Urinary bladder (tissue), 4 donors: ENCODE data around the gene PODXL. TPM values are rescaled to one million over a fixed set of nuclear protein-coding genes. Genes with fewer than 3 reads are reported as not detected.

Experiments used
- DNase-seq: peaks from one replicate; pipeline ENCODE4 v3.0.0-alpha.2; 2015; ENCODE audit errors: extremely low spot score
- H3K27ac ChIP-seq: one replicate; pipeline ENCODE4 v1.5.1; 2013; ENCODE audit warnings: low read depth, mild to moderate bottlenecking, moderate library complexity
- H3K36me3 ChIP-seq: one replicate; pipeline ENCODE4 v1.6.1; 2013; ENCODE audit warnings: mild to moderate bottlenecking, moderate library complexity; ENCODE audit not compliant: insufficient read depth
- H3K4me1 ChIP-seq: one replicate; pipeline ENCODE4 v1.6.1; 2013; ENCODE audit warnings: mild to moderate bottlenecking, moderate library complexity; ENCODE audit not compliant: insufficient read depth
- H3K4me3 ChIP-seq: one replicate; pipeline ENCODE4 v1.5.1; 2013; ENCODE audit warnings: low read depth, low read length
- WGBS: extraction: QIAGEN DNeasy Blood & Tissue Kit; methylation state at CpG from one replicate; pipeline ENCODE4 v1.1.7; 2013; 5-methylcytosine and 5-hydroxymethylcytosine counted together
- polyA plus RNA-seq: library from polyadenylated mRNA; stranded (reverse); fragments of 200-250 nt; gene quantifications from one replicate; pipeline ENCODE4 v1.2.3, GENCODE V29; 2013
- total RNA-seq: library from RNA; depleted of rRNA; stranded (reverse); fragments of >200 nt; gene quantifications from one replicate; pipeline ENCODE4 v1.2.3, GENCODE V29; 2014
- donor health status: healthy with polysubstance abuse.
- donor health status: healthy.

PODXL gene
- total RNA-seq = 18.7 TPM
- 30.8 TPM for polyA plus RNA-seq

DNA sequence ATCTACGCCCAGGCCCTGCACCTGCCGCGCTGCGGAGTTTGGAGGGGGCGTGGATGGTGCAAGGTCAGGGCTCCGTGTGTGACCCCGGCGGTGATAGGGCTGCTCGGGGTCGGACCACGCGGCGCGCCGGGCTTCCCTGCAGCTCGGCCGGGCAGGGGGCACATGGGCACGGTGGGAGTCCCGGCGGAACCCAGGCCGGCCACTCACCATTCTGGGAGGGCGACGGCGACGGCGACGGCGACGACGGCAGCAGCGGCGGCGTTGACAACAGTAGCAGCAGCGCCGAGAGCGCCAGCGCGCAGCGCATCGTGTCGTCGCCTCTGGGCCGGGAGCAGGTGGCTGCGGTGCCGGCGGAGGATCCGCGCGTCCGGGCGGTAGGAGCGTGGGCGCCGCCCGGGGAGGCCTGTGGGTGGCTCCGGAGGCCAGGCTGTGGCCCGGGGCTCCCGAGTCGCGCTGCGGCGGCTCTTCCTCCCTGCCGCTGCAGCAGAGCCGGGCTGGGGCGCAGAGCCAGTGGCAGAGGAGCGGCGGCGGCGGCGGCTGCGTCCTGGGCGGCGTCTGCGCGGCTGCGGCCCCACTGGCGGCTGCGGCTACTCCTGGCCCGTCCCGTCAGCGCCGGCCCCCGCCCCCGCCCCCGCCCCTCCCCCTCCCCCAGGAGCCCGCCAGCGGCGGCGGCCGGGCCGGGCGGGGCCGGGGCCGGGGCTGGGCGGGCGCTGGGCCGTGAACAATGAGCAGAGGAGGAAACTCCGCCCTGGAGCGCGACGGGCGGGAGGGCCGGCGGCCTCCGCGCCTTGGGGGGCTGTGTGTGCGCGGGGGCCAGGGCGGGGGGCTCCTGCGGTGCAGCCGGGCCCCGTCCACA lies at the start of gene PODXL:
Gene PODXL, minus strand, starts transcription at position 576 of the 856 bp plus-strand sequence. Its CDS starts 269 bp downstream, at position 307.
- H3K27ac ChIP-seq = no peak within 1 kb of the TSS
- no peaks in the 10 kb centered on the region for H3K4me1 ChIP-seq
- H3K36me3 ChIP-seq = no peaks in the 10 kb centered on the region
- under 1% methylated on average over 109 of the region's 112 CpGs for WGBS
- H3K4me3 ChIP-seq = peak within 1 kb of the TSS; percentile 61
- no peak for DNase-seq

DNA sequence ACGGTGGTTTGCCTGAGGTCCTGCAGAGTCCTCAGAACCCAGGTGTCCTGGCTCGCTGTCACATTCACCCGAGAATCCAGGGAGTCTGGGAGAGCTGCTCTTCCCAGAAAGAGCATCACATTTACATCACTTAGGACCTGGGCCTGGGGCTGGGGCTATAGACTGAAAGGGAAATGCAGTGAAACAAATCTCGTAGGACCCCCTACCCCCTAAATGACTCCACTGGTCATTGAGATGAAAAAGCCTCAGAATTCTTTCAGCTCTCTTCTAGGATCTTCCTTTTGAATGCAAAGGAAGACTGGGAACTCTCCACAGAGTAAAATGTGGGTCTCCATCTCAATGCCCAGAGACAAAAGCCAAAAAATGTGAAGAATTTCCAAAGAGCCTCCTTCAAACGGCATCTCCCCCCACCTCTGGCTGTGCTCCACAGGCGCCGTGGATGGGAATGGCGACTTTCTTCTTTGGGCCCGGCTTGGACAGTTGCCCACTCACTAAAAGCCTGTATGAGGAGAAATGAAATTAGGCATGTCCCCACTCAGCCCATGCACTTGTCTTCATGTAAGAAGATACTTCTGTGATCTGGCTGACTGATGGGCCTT lies 49.0 kb upstream of the PODXL start:
- no peaks in the 10 kb centered on the region for H3K36me3 ChIP-seq
- DNase-seq = no peak
- WGBS = 45% methylated on average over 9 of the region's 9 CpGs
- no peak overlapping the region for H3K4me3 ChIP-seq
- H3K27ac ChIP-seq = no peak overlapping the region
- H3K4me1 ChIP-seq = no peaks in the 10 kb centered on the region

DNA sequence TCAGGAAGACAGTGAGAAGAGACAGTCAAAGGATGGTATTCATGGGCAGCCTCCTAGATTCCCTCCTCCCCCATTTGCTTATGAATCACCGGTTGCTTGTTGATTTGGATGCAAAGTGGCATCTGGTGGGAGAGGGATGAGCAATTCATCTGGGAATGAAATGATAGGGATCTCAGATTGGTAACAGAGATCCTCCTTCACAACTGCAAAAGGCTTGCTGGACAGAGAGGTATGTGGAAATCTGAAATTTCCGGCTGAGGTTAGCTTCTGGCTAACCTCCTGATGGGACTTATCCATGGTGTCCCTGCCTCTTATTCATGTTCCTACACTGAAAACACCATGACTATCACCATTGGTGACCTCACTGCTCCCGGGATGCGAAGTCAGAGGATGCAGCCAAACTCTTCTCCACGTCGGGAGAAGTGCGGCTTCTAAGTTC lies 48.4 kb upstream of the PODXL start:
- no peak overlapping the region for H3K27ac ChIP-seq
- no peak for DNase-seq
- H3K4me1 ChIP-seq = no peaks in the 10 kb centered on the region
- WGBS = 67% methylated on average over 7 of the region's 7 CpGs
- H3K36me3 ChIP-seq = no peaks in the 10 kb centered on the region
- H3K4me3 ChIP-seq = no peak overlapping the region

DNA sequence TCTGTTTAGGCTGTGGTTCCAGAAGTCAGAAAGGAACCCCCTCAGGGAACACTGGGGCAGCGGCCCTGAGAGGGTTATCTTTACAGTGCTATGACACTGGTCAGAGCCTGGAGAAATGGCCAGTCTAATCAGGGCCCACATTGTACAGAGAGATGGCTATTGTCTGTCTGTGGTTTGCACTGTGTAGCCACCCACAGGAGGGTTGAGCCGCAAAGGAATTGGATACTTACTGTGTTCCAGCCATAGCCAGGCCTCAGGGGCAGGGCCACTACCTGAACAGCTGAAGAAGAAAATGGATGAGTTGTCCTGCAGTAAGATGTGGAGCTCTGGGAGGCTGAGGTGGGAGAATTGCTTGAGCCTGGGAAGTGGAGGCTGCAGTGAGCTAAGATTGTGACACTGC lies 47.5 kb upstream of the PODXL start:
- no peak overlapping the region for H3K4me3 ChIP-seq
- H3K36me3 ChIP-seq = no peaks in the 10 kb centered on the region
- H3K27ac ChIP-seq = no peak overlapping the region
- WGBS = 96% methylated on average over 2 of the region's 2 CpGs
- no peak for DNase-seq
- no peaks in the 10 kb centered on the region for H3K4me1 ChIP-seq

DNA sequence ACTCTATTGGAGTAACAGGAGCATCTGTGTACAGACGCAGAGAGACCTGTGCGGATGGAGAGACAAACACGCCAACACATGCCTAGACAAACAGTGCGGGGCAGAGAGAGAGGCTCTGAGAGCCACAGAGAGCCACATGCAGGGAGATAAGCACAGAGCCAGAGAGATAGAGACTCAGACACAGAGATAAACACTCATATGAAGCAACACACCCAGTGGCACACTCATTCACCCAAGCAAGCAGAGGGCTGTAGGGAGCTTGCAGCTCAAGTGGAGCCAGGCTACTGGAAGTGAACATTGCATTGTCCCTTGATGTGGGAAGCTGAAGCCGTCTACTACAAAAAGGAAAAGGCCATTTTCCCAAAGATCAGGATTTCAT lies 46.6 kb upstream of the PODXL start:
- Histone ChIP-seq H3K27ac (no peak overlapping the region), H3K36me3 (no peaks in the 10 kb centered on the region), H3K4me3 (no peak overlapping the region), H3K4me1 (no peaks in the 10 kb centered on the region)
- no peak for DNase-seq
- 63% methylated on average over 5 of the region's 5 CpGs for WGBS

DNA sequence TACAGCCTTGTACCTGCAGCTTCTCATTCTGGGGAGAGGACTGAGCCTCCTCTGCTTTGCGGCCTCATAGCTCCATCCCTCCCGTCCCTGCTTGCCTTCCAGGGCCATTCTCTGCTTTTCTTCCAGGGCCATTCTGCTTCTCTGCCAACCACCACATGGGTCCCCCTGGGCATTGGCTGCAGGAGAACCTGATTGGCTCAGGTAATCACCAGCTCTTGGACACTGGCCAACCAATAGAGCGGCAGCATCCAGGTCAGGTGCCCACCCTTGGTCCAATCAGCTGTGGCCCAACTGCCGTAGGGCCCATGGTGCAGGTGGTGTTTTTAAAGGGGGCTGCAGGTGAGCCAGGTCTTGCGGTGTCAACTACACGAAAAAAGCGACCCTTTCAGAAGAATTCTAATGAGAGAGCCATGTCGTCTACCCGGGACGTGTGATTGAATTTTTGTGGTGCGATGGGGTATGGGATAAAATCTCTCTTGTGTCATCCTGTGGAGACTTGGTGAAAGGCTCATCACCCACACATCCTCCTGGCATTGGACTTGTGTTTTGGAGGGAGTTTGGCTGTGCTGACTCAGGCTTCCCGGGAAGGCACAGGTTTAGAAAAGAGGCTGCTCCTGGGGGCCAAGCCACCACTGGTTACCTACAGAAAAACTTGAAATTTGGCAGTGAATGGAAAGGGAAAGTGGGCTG lies 46.0 kb upstream of the PODXL start:
- no peak for DNase-seq
- WGBS = 85% methylated on average over 12 of the region's 12 CpGs
- no peaks in the 10 kb centered on the region for H3K36me3 ChIP-seq
- no peak overlapping the region for H3K27ac ChIP-seq
- no peaks in the 10 kb centered on the region for H3K4me1 ChIP-seq
- H3K4me3 ChIP-seq = no peak overlapping the region

DNA sequence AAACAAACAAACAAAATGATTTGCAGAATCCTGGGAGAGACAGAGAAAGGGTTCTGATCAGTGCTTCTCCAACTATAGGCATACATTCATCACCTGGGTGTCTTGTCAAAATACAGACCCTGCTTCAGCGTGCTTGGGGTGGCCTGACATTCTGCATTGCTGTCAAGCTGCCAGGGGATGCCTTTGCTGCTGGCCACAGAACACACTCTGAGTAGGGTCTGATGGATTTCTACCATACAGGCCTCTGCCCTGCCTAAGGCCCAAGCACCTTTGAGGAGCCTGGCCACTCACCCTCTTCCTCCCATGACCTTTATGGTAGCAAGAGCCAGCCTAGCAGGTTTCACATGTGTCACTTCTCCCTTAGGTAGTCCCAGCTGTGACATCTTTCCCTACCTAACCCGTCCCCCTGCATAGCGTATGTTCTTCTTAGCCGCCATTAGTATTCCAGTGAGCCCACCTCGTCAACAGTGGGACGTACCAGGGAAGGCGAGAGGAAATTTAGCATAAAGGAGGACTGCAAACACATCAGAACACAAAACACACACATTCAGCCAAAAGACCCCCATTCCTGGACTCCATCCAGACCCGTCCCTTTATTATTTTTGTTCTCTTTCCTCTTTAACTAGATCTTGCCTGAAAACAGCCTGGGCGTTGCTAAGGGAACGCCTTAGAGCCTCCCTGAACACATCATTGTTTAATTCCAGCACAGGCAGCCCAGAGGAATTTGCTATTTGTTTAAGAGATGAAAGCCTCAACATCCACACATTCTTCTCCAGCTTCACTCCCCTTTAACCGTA lies 43.9 kb upstream of the PODXL start:
- 74% methylated on average over 11 of the region's 11 CpGs for WGBS
- Histone ChIP-seq H3K27ac (no peak overlapping the region), H3K36me3 (no peaks in the 10 kb centered on the region), H3K4me1 (no peaks in the 10 kb centered on the region), H3K4me3 (no peak overlapping the region)
- peak; percentile 55 for DNase-seq

DNA sequence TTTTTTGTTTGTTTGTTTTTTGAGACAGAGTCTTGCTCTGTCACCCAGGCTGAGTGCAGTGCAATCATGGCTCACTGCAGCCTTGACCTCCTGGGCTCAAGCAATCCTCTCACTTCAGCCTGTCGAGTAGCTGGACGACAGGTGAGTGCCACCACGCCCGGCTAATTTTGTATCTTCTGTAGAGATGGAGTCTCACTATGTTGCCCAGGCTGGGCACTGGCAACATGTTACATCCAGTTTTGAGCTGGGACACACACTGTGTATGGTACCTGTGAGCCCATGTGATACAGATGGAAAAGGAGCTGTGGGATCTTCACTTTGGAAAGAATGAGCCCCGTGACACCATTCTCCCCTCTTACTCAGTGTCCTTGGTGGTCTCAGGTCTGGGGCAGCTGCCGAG lies 40.4 kb upstream of the PODXL start:
- DNase-seq = no peak
- H3K36me3 ChIP-seq = no peaks in the 10 kb centered on the region
- H3K4me3 ChIP-seq = no peak overlapping the region
- WGBS = 93% methylated on average over 6 of the region's 6 CpGs
- H3K4me1 ChIP-seq = no peaks in the 10 kb centered on the region
- no peak overlapping the region for H3K27ac ChIP-seq

DNA sequence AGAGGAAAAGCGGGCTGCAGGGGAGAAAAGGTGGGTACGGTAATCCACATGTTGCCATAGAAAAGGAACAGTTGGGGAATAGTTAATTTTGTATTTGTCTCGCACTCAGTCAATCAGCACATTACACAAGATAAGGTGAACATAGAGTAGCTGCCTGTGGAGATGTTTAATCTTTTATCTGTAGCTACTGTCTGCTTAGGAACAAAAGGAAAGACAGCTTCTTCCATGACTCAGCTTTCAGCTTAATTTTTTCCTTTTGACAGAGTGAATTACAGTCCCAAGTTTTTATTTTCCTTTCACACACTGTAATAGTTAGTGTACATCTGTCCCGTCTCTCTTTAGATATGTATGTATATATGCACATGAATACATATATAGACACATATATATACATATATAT lies 39.3 kb upstream of the PODXL start:
- DNase-seq = no peak
- 87% methylated on average over 4 of the region's 4 CpGs for WGBS
- H3K36me3 ChIP-seq = no peaks in the 10 kb centered on the region
- no peak overlapping the region for H3K27ac ChIP-seq
- H3K4me3 ChIP-seq = no peak overlapping the region
- no peaks in the 10 kb centered on the region for H3K4me1 ChIP-seq

DNA sequence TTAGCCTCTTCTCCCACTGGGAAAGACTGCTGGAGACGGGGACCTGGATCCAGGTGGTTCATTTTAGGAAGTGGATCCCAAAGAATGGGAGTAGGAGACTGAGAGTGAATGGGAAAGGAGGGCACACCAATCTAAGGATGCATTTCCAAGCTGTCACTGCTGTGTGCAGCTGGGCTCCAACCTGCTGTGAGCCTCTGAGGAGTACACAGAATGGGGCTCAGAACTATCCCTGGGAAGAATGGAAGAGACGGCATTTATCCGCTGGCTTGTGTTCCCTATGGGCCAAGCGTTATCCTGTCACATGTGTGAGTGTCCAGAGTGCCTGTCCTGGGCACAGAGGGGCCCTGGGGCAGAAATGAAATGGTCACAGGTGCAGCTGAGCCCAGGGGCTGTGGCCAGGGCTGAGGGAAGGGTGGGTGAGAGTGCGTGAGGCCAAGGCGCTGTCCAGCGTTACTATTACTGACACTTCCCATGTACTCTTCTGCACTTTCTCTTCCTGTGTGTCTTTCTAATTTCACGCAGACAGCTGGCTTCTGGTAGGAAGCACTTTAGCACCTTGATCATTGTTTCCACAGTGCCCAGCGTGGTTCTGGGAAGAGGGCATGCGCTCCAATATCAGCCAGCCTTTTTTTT lies 35.4 kb upstream of the PODXL start:
- H3K4me1 ChIP-seq = no peaks in the 10 kb centered on the region

DNA sequence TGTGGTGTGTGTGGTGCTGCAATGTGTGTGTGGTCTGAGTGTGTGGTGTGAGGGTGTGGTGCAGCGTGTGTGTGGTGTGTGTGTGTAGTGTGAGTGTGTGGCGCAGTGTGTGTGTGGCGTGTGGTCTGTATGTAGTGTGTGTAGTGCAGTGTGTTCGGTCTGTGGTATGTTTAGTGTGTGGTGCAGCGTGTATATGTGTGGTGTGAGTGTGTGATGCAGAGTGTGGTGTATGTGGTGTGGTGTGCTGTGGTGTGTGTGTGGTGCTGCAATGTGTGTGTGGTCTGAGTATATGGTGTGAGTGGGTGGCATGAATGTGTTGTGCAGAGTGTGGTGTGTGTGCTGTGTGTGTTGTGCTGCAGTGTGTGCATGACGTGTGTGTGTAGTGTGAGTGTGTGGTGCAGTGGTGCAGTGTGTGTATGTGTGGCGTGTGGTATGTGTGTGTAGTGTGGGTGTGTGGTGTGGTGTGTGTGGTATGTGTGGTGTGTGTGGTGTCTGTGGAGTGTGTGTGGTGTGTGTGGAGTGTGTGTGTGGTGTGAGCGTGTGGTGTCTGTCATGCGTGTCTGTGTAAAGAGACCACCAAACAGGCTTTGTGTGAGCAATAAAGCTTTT lies 31.0 kb upstream of the PODXL start:
- no peaks in the 10 kb centered on the region for H3K4me1 ChIP-seq
- no peak overlapping the region for H3K4me3 ChIP-seq
- DNase-seq = no peak
- no peaks in the 10 kb centered on the region for H3K36me3 ChIP-seq
- no peak overlapping the region for H3K27ac ChIP-seq
- 92% methylated on average over 9 of the region's 9 CpGs for WGBS

More for the DNA sequence above, 35.4 kb upstream of the PODXL start:
- H3K27ac ChIP-seq = no peak overlapping the region
- H3K4me3 ChIP-seq = no peak overlapping the region
- 63% methylated on average over 10 of the region's 10 CpGs for WGBS
- DNase-seq = no peak
- no peaks in the 10 kb centered on the region for H3K36me3 ChIP-seq

DNA sequence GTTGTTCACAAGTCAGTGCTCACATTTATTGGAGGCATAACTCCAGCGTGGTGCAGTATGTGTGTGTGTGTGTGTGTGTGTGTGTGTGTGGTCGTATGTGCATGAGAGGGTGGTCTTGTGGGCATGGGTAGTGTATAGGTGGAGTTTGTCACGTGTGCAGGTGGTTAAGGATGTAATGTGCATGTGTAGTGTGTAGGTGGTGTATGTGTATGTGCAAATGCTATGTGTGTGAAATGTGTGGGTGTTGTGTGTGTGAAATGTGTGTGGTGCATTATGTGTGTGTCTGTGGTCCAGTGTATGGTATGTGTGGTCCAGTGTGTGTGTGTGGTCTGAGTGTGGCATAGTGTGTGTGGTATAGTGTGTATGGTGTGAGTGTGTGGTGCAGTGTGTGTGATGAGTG lies 30.3 kb upstream of the PODXL start:
- Histone ChIP-seq H3K4me3 (no peak overlapping the region), H3K4me1 (no peaks in the 10 kb centered on the region), H3K36me3 (no peaks in the 10 kb centered on the region), H3K27ac (no peak overlapping the region)
- WGBS = 66% methylated on average over 3 of the region's 3 CpGs
- no peak for DNase-seq

DNA sequence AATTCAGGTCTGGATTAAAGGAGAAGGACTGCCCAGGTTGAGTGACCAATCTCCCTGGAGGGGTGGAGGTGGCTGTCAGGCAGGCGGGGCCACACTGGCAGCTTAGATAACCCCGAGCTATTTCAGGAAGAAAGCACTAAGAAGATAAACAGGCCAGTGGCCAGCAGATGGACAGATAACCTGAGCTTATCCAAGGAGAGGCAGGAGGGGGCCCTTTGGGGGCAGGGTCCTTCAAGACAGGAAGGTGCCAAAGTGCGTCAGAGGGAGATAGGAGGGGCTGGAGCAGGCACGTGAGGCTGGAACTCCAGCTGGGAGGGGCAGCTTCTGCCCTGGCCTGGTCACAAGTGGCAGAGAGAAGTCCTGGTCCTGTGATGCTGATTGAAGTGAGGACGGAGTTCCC lies 29.8 kb upstream of the PODXL start:
- Histone ChIP-seq H3K4me3 (no peak overlapping the region), H3K4me1 (no peaks in the 10 kb centered on the region), H3K27ac (no peak overlapping the region), H3K36me3 (no peaks in the 10 kb centered on the region)
- WGBS = 38% methylated on average over 5 of the region's 5 CpGs
- no peak for DNase-seq
